HepG2 (cell line): Measurements from ENCODE around the gene LRRC3C. TPM values are rescaled to one million over a fixed set of nuclear protein-coding genes. Genes with fewer than 3 reads are reported as not detected.

Experiments
- CHD4 ChIP-seq: fragments of 200-600 bp; sonication (generic); IDR thresholded peaks from 2 replicates; pipeline ENCODE4 v1.7.0; 2017; ENCODE audit warnings: mild to moderate bottlenecking, low read length, borderline replicate concordance
- ESRRA ChIP-seq: sonication (generic); formaldehyde crosslinking; IDR thresholded peaks from 2 replicates; pipeline ENCODE4 v1.5.1; 2020; ENCODE audit warnings: mild to moderate bottlenecking, low read depth, missing genetic modification reagents
- FIP1L1 ChIP-seq: fragments of 200-400 bp; formaldehyde crosslinking; IDR thresholded peaks from 2 replicates; pipeline ENCODE4 v1.6.1; 2018; ENCODE audit warnings: low read depth, mild to moderate bottlenecking, low read length, moderate library complexity, borderline replicate concordance; ENCODE audit not compliant: insufficient read depth
- GABPA ChIP-seq, 2 experiments: IDR thresholded peaks; 2 replicates each; pipeline ENCODE4 v1.6.1; 2011 to 2016; ENCODE audit warnings: low read depth in 2 of 2, low read length in 1 of 2, missing biosample characterization in 1 of 2, missing genetic modification characterization in 1 of 2
- HIVEP1 ChIP-seq: sonication (generic); formaldehyde crosslinking; IDR thresholded peaks from 2 replicates; pipeline ENCODE4 v1.4.0; 2020; ENCODE audit warnings: mild to moderate bottlenecking, missing genetic modification reagents
- SMAD9 ChIP-seq: sonication (generic); formaldehyde crosslinking; IDR thresholded peaks from 2 replicates; pipeline ENCODE4 v1.5.1; 2020; ENCODE audit warnings: mild to moderate bottlenecking, missing genetic modification reagents
- THAP11 ChIP-seq: IDR thresholded peaks from 2 replicates; pipeline ENCODE4 v1.6.1; 2016; ENCODE audit warnings: missing biosample characterization, missing genetic modification reagents
- ZNF101 ChIP-seq: sonication (generic); formaldehyde crosslinking; IDR thresholded peaks from 2 replicates; pipeline ENCODE4 v1.4.0; 2020; ENCODE audit warnings: mild to moderate bottlenecking, low read depth, missing genetic modification reagents, borderline replicate concordance
- ZNF225 ChIP-seq: sonication (generic); formaldehyde crosslinking; IDR thresholded peaks from 2 replicates; pipeline ENCODE4 v1.4.0; 2020; ENCODE audit warnings: mild to moderate bottlenecking, missing genetic modification reagents
- ZNF619 ChIP-seq: sonication (generic); formaldehyde crosslinking; IDR thresholded peaks from 2 replicates; pipeline ENCODE4 v1.4.0; 2020; ENCODE audit warnings: mild to moderate bottlenecking, missing genetic modification reagents
- ZNF768 ChIP-seq: sonication (generic); formaldehyde crosslinking; IDR thresholded peaks from 2 replicates; pipeline ENCODE4 v1.4.0; 2020; ENCODE audit warnings: missing genetic modification reagents
- ZZZ3 ChIP-seq: sonication (generic); formaldehyde crosslinking; IDR thresholded peaks from 2 replicates; pipeline ENCODE4 v1.4.0; 2020; ENCODE audit warnings: missing genetic modification reagents, mild to moderate bottlenecking, borderline replicate concordance
- polyA plus RNA-seq, 8 experiments: library from polyadenylated mRNA; depleted of rRNA in 3 of 8; stranded (reverse) in 7 of 8; unstranded in 1 of 8; fragments of >200 nt; fragmentation: Illumina TruSeq in 4 of 8; extraction: Trizol in 4 of 8; gene quantifications; 2 replicates each; pipeline versions ENCODE4 v1.2.1 to v1.2.3, GENCODE V29; 2011 to 2016; ENCODE audit warnings: low read depth in 4 of 8, missing spikeins in 1 of 8, mixed read lengths in 1 of 8; ENCODE audit not compliant: insufficient read depth in 1 of 8
- total RNA-seq, 5 experiments: library from RNA; depleted of rRNA; stranded (reverse); fragments of >200 nt; fragmentation: Illumina TruSeq; extraction: Trizol; gene quantifications; 2 replicates each; pipeline ENCODE4 v1.2.3, GENCODE V29; 2016; ENCODE audit warnings: low read depth in 1 of 5
- TF ChIP-seq, protein P1 (sequence below): sonication (generic); formaldehyde crosslinking; IDR thresholded peaks from 2 replicates; pipeline ENCODE4 v1.8.1; 2023; ENCODE audit warnings: mild to moderate bottlenecking, missing genetic modification reagents, borderline replicate concordance
- TF ChIP-seq, protein P2 (sequence below): sonication (generic); formaldehyde crosslinking; IDR thresholded peaks from 2 replicates; pipeline ENCODE4 v1.8.0; 2022; ENCODE audit warnings: mild to moderate bottlenecking, missing genetic modification reagents; ENCODE audit not compliant: insufficient replicate concordance
- TF ChIP-seq, protein P3 (sequence below): sonication (generic); formaldehyde crosslinking; IDR thresholded peaks from 2 replicates; pipeline ENCODE4 v1.4.0; 2020; ENCODE audit warnings: missing genetic modification reagents
- TF ChIP-seq, protein P4 (sequence below), 2 experiments: sonication (generic) in 1 of 2; formaldehyde crosslinking in 1 of 2; IDR thresholded peaks; 2 replicates each; pipeline versions ENCODE4 v1.4.0 to v1.6.1; 2016 to 2020; ENCODE audit warnings: borderline replicate concordance in 1 of 2, low read depth in 1 of 2, mild to moderate bottlenecking in 1 of 2, missing genetic modification reagents in 1 of 2
- TF ChIP-seq, protein P5 (sequence below): IDR thresholded peaks from 2 replicates; pipeline ENCODE4 v1.6.1; 2016; ENCODE audit warnings: missing genetic modification reagents, missing compliant biosample characterization

LRRC3C gene
- total and polyA plus RNA-seq, 2 of the 13 experiments (the other 11 are each of a cell fraction or from before 2014, with no cell fraction given), result 0.17 TPM; not detected in 1

DNA sequence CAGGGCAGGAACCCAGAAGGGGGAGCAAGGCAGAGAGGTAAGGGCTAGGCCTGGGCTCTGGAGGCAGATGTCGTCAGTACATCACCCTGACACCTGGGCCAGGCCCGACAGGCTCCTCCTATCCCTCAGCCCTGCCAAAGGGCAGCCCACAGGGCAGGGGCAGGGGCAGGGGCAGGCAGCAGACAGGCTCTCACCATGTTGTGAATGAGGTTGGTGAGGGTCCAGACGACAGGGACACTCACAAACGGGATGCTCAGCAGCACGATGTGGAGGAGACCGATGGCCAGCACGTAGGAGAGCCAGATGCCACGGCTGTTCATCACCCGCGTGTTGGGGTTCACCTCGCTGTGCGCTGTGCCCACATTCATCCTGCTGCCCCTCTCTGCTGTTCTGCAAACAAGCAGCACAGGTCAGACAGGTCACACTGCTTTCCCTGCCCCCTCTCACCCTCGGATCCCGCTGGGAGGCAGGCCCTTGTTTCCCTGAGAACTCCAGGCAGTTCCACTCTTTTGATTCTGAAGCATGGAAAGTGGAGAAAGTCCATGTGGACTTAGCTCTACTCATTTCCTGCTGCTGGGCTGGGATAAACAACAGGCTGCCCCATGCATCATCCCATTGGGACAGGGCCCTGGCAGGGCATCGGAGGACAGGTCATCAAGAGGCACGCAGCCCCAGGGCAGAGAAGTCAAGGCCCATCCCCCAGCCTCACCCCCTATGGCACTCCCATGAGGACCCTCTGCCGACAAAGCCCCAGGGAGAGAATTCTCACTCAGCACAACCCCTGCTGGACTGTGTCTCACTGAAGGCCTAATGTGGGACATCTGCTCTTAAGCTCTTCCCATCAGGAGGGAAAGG, 3.5 kb upstream of the LRRC3C start (continued):
- TF ChIP-seq, protein P1, sequence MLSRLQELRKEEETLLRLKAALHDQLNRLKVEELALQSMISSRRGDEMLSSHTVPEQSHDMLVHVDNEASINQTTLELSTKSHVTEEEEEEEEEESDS (CRISPR knock-in tag), result no peak; the same call in 1 of the 2 replicates
- TF ChIP-seq THAP11, result peak; percentile 92
- TF ChIP-seq ZNF101 (CRISPR knock-in tag), result 0 out of 2 replicates have a peak, but pooled peaks have one; percentile 35
- TF ChIP-seq GABPA (IDR thresholded peaks at IDR 0.05; ENCODE audit: low read depth, low read length), result no peak
- TF ChIP-seq GABPA (CRISPR knock-in tag; IDR thresholded peaks at IDR 0.05; ENCODE audit: low read depth), result peak; percentile 79
- peak; percentile 95 for TF ChIP-seq HIVEP1 (CRISPR knock-in tag)
- TF ChIP-seq, protein P2, sequence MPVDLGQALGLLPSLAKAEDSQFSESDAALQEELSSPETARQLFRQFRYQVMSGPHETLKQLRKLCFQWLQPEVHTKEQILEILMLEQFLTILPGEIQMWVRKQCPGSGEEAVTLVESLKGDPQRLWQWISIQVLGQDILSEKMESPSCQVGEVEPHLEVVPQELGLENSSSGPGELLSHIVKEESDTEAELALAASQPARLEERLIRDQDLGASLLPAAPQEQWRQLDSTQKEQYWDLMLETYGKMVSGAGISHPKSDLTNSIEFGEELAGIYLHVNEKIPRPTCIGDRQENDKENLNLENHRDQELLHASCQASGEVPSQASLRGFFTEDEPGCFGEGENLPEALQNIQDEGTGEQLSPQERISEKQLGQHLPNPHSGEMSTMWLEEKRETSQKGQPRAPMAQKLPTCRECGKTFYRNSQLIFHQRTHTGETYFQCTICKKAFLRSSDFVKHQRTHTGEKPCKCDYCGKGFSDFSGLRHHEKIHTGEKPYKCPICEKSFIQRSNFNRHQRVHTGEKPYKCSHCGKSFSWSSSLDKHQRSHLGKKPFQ, result peak; percentile 80
- peak; percentile 94 for TF ChIP-seq ZNF768 (CRISPR knock-in tag)
- TF ChIP-seq, protein P3, sequence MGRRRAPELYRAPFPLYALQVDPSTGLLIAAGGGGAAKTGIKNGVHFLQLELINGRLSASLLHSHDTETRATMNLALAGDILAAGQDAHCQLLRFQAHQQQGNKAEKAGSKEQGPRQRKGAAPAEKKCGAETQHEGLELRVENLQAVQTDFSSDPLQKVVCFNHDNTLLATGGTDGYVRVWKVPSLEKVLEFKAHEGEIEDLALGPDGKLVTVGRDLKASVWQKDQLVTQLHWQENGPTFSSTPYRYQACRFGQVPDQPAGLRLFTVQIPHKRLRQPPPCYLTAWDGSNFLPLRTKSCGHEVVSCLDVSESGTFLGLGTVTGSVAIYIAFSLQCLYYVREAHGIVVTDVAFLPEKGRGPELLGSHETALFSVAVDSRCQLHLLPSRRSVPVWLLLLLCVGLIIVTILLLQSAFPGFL, result no peak
- no peak for TF ChIP-seq CHD4
- peak; percentile 74 for TF ChIP-seq SMAD9 (CRISPR knock-in tag)
- no peak for TF ChIP-seq FIP1L1
- peak; percentile 85 for TF ChIP-seq ZNF619
- peak; percentile 62; the same call in 1 of the 2 replicates for TF ChIP-seq ZZZ3
- TF ChIP-seq, protein P4, sequence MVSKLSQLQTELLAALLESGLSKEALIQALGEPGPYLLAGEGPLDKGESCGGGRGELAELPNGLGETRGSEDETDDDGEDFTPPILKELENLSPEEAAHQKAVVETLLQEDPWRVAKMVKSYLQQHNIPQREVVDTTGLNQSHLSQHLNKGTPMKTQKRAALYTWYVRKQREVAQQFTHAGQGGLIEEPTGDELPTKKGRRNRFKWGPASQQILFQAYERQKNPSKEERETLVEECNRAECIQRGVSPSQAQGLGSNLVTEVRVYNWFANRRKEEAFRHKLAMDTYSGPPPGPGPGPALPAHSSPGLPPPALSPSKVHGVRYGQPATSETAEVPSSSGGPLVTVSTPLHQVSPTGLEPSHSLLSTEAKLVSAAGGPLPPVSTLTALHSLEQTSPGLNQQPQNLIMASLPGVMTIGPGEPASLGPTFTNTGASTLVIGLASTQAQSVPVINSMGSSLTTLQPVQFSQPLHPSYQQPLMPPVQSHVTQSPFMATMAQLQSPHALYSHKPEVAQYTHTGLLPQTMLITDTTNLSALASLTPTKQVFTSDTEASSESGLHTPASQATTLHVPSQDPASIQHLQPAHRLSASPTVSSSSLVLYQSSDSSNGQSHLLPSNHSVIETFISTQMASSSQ (IDR thresholded peaks at IDR 0.05; ENCODE audit: low read depth), result peak; percentile 54; the same call in 1 of the 2 replicates
- TF ChIP-seq, protein P4 (CRISPR knock-in tag; IDR thresholded peaks at IDR 0.05; ENCODE audit: borderline replicate concordance), result no peak; the same call in 1 of the 2 replicates
- TF ChIP-seq ESRRA, result peak; percentile 98
- TF ChIP-seq, protein P5, sequence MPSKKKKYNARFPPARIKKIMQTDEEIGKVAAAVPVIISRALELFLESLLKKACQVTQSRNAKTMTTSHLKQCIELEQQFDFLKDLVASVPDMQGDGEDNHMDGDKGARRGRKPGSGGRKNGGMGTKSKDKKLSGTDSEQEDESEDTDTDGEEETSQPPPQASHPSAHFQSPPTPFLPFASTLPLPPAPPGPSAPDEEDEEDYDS (CRISPR knock-in tag), result peak; percentile 86
- 0 out of 2 replicates have a peak, but pooled peaks have one; percentile 18 for TF ChIP-seq ZNF225 (CRISPR knock-in tag)
- TF ChIP-seq, all 625 proteins: peak for 433
